Ascending aorta (tissue), 2 donors: ENCODE data around the gene CYSTM1. TPM values are rescaled to one million over a fixed set of nuclear protein-coding genes. Genes with fewer than 3 reads are reported as not detected.

Source experiments
- DNase-seq, 2 donors: peaks; one replicate each; pipeline ENCODE4 v3.0.0-alpha.2; 2019; ENCODE audit warnings: low spot score in 2 of 2
- H3K27ac ChIP-seq, 2 donors: fragments of 200-600 bp; sonication (generic); one replicate each; pipeline ENCODE4 v1.5.1; 2016 to 2017; ENCODE audit warnings: mild to moderate bottlenecking in 1 of 2
- H3K27me3 ChIP-seq: fragments of 200-600 bp; sonication (generic); one replicate; pipeline ENCODE4 v1.5.1; 2017
- H3K36me3 ChIP-seq, 2 donors: fragments of 200-600 bp; sonication (generic); one replicate each; pipeline ENCODE4 v1.5.1; 2016
- H3K4me1 ChIP-seq, 2 donors: fragments of 200-600 bp; sonication (generic); one replicate each; pipeline ENCODE4 v1.5.1; 2016 to 2017; ENCODE audit warnings: mild to moderate bottlenecking in 1 of 2
- H3K4me3 ChIP-seq, 2 donors: fragments of 200-600 bp; sonication (generic); one replicate each; pipeline ENCODE4 v1.5.1; 2016 to 2017; ENCODE audit warnings: mild to moderate bottlenecking in 1 of 2
- H3K9me3 ChIP-seq, 2 donors: fragments of 200-600 bp; sonication (generic); one replicate each; pipeline ENCODE4 v1.5.1; 2016
- CTCF ChIP-seq, 3 experiments: fragments of 200-600 bp in 2 of 3; fragments of 450-650 bp in 1 of 3; sonication (generic) in 2 of 3; IDR thresholded peaks; one replicate each; pipeline ENCODE4 v1.5.1; 2016 to 2019; ENCODE audit warnings: antibody characterized with exemption in 3 of 3, mild to moderate bottlenecking in 1 of 3, moderate library complexity in 1 of 3
- intact Hi-C: fragments of 100-400 bp; cut with DNase I; formaldehyde crosslinking; loops from one replicate; pipeline ENCODE4 v1.15.1; 2023
- total RNA-seq: library from RNA; depleted of rRNA; stranded (reverse); fragments of >200 nt; gene quantifications from one replicate; pipeline ENCODE4 v1.1.0, GENCODE V29; 2016

CYSTM1 gene
- total RNA-seq, 1 donor from 2014 or later = 66.3 TPM

GRCh38 chr5:140165923-140166270, 9.1 kb upstream of the CYSTM1 start:
- Histone ChIP-seq H3K27me3 (peaks cover 3% of the 10 kb centered on the region), H3K4me3 (no peak overlapping the region), H3K27ac (no peak overlapping the region), H3K9me3 (no peaks in the 10 kb centered on the region), H3K36me3 (no peaks in the 10 kb centered on the region), H3K4me1 (no peaks in the 10 kb centered on the region)
- TF ChIP-seq CTCF (IDR thresholded peaks at IDR 0.05) = no peak
- DNase-seq = no peak
- intact Hi-C loops = no loop called here

- no peak for TF ChIP-seq CTCF (IDR thresholded peaks at IDR 0.05)
Measured at GRCh38 chr5:140166911-140167310, 8.1 kb upstream of the CYSTM1 start.

GRCh38 chr5:140168371-140168770, 6.6 kb upstream of the CYSTM1 start:
- no peak for DNase-seq
- Histone ChIP-seq H3K27ac (no peak overlapping the region), H3K36me3 (no peaks in the 10 kb centered on the region), H3K9me3 (no peaks in the 10 kb centered on the region), H3K4me1 (no peaks in the 10 kb centered on the region), H3K4me3 (no peak overlapping the region), H3K27me3 (no peaks in the 10 kb centered on the region)
- no peak for TF ChIP-seq CTCF (IDR thresholded peaks at IDR 0.05)
- intact Hi-C loops = no loop called here

More at GRCh38 chr5:140166911-140167310, 8.1 kb upstream of the CYSTM1 start:
- no peaks in the 10 kb centered on the region for H3K27me3 ChIP-seq
- H3K4me1 ChIP-seq = no peaks in the 10 kb centered on the region
- H3K27ac ChIP-seq = no peak overlapping the region
- H3K4me3 ChIP-seq = no peak overlapping the region
- DNase-seq = no peak
- intact Hi-C loops = no loop called here
- no peaks in the 10 kb centered on the region for H3K9me3 ChIP-seq
- H3K36me3 ChIP-seq = no peaks in the 10 kb centered on the region

- Histone ChIP-seq H3K36me3 (no peaks in the 10 kb centered on the region), H3K9me3 (no peaks in the 10 kb centered on the region), H3K4me3 (no peak overlapping the region), H3K27ac (no peak overlapping the region), H3K4me1 (peaks cover 0 to 2% of the 10 kb centered on the region in 2 donors), H3K27me3 (no peaks in the 10 kb centered on the region)
- intact Hi-C loops = no loop called here
- DNase-seq = no peak
- no peak for TF ChIP-seq CTCF (IDR thresholded peaks at IDR 0.05)
Measured at GRCh38 chr5:140169410-140169809, 5.6 kb upstream of the CYSTM1 start.

- no peak overlapping the region for H3K4me3 ChIP-seq
- no peak for DNase-seq
- TF ChIP-seq CTCF (IDR thresholded peaks at IDR 0.05) = no peak
- peaks cover 3 to 14% of the 10 kb centered on the region in 2 donors for H3K4me1 ChIP-seq
- no peaks in the 10 kb centered on the region for H3K9me3 ChIP-seq
- no peaks in the 10 kb centered on the region for H3K27me3 ChIP-seq
- no peak overlapping the region for H3K27ac ChIP-seq
- intact Hi-C loops = loop anchor here (5.0 kb wide), 1 partner anchor 175 kb away; the partner anchor contains the start of gene HBEGF
- no peaks in the 10 kb centered on the region for H3K36me3 ChIP-seq
Measured at GRCh38 chr5:140172483-140172882, 2.5 kb upstream of the CYSTM1 start.

- Histone ChIP-seq H3K4me1 (peaks cover 4 to 28% of the 10 kb centered on the region in 2 donors), H3K27me3 (no peaks in the 10 kb centered on the region), H3K9me3 (no peaks in the 10 kb centered on the region), H3K27ac (peak overlapping the region in 1 of 2 donors; percentile 96), H3K36me3 (no peaks in the 10 kb centered on the region), H3K4me3 (peak overlapping the region in 1 of 2 donors; percentile 93)
- TF ChIP-seq CTCF (IDR thresholded peaks at IDR 0.05) = no peak
- DNase-seq = no peak
- intact Hi-C loops = loop anchor here (2.0 to 5.0 kb wide), 2 partner anchors 61 to 173 kb away; partner anchors contain the start of gene HBEGF
Measured at GRCh38 chr5:140174014-140174413, 974 bp upstream of the CYSTM1 start.
